GM18526 (cell line): ENCODE results near the gene MAML2.

Source experiments
- POLR2A ChIP-seq: IDR thresholded peaks from 3 replicates; pipeline ENCODE4 v1.6.1; 2011; ENCODE audit not compliant: insufficient read length; ENCODE audit errors: extremely low read depth

The MAML2 gene

DNA sequence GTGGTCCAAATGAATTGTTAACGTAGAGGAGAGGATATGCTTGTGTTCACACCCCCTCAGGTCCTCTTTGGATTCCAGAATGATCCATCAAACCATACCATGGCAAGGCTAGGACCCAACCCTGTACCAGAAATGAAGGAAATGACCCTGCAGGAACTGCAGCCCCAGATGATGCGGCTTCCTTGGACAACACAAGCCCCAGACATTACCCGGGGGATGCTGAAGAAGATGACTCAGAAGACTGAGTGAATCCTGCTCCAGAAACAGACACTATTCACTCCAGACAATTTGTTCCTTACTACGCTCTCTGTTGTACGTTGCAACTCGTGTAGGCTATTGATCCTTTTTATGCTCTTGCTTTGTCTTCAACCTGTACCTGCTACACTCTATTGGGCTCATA lies 403.9 kb downstream of the MAML2 start:
- TF ChIP-seq POLR2A = no peak

DNA sequence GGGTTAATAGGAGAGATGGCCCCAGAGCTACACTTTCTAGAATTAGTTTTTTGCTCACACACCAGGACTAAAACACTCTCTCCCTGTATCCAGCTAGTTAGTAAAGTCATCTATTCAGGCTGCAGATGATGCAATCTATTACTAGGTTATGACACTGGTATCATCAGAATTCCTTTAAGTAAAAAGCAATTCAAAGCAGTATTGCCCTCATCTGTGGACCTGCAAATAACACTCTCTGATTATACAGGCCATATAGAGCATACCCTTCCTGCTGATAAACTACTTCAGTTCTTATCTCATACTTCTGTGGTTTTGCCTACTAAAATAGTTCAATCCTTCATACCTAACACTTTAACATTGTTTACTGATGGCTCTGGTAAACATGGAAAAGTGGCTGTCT lies 405.6 kb downstream of the MAML2 start:
- TF ChIP-seq POLR2A = no peak

DNA sequence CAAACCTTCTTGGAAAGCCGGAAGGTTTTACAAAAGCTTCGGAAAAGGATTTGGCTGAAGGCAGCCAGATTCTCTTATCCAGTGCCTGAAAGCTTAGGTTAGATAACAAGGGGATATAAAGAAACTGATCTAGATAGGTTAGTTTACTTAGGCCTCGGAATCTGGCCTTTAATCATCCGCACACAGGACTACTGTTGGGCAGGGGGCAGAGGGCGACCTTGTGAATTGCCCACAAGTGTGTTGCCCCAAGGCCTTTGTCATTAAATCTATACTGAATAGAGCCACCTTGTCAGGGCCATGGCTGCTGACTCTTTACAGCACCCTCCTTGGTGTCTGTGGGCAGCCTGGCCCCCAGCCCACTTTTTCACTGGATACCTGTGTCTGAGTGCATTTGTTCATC lies 409.4 kb downstream of the MAML2 start:
- no peak for TF ChIP-seq POLR2A

DNA sequence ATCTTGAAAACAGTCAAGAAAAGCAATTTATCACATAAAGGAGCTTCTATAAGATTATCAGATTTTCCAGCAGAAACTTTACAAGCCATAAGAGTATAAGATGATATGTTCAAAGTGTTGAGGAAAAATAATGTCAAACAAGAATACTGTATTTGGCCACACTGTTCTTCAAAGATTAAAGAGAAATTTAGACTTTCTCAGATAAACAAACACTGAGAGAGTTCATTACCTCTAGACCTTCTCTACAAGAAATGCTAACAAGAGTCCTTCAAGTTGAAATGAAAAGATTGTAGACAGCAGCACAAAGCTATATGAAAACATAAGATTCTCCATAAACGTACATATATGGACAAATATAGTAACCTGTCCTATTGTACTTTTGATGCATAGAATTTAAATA lies 411.1 kb downstream of the MAML2 start:
- TF ChIP-seq POLR2A = no peak

DNA sequence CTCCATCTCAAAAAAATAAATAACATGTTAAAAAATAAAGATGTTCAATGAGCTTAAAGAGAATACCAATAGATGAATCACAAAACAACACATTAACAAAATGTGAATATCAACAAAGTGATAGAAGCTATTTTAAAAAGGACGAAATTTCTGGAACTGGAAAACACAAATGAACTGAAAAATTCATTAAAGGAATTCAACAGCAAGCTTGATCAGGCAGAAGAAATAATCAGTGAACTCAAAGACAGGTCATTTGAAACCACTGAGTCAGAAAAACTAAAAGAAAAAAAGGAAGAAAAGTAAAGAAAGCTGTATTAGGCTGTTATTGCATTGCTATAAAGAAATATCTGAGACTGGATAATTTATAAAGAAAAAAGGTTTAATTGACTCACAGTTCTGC lies 412.0 kb downstream of the MAML2 start:
- TF ChIP-seq POLR2A = no peak

DNA sequence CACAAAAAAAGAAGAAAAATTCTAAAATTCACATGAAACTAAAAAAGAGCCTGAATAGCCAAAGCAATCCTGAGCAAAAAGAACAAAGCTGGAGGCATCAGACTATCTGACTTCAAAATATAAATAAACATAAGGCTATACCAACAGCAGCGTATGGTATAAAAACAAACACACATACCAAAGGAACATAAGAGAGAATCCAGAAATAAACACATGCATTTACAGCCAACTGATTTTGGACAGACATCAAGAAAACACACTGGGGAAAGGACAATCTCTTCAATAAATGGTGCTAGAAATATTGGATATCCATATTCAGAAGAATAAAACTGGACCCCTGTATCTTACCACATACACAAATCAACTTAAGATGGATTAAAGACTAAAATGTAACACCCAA lies 416.3 kb downstream of the MAML2 start:
- TF ChIP-seq POLR2A = no peak
